WTC11 (cell line): ENCODE measurements around the gene TTN.
A peak's percentile ranks its signal among the peaks of the same experiment; 100 is the strongest.

Experiments used
- AFF4 ChIP-seq: sonication (generic); formaldehyde crosslinking; IDR thresholded peaks from 2 replicates; pipeline ENCODE4 v1.8.1; 2023; ENCODE audit warnings: mild to moderate bottlenecking, missing genetic modification reagents, borderline replicate concordance
- CTCF ChIP-seq: fragments of 200-600 bp; IDR thresholded peaks from 2 replicates; pipeline ENCODE4 v1.8.0; 2022; ENCODE audit warnings: antibody characterized with exemption
- E2F5 ChIP-seq: sonication (generic); formaldehyde crosslinking; IDR thresholded peaks from 2 replicates; pipeline ENCODE4 v1.8.1; 2022; ENCODE audit warnings: mild to moderate bottlenecking, moderate library complexity, missing genetic modification reagents
- ELF4 ChIP-seq: sonication (generic); formaldehyde crosslinking; IDR thresholded peaks from 2 replicates; pipeline ENCODE4 v1.8.1; 2022; ENCODE audit warnings: low read depth, mild to moderate bottlenecking, moderate library complexity, missing genetic modification reagents
- ESRRA ChIP-seq: sonication (generic); formaldehyde crosslinking; IDR thresholded peaks from 2 replicates; pipeline ENCODE4 v1.8.1; 2022; ENCODE audit warnings: mild to moderate bottlenecking, missing genetic modification reagents, borderline replicate concordance
- FOXP1 ChIP-seq: sonication (generic); formaldehyde crosslinking; IDR thresholded peaks from 2 replicates; pipeline ENCODE4 v1.8.0; 2022; ENCODE audit warnings: missing genetic modification reagents, mild to moderate bottlenecking, moderate library complexity, borderline replicate concordance
- HMGXB4 ChIP-seq: sonication (generic); formaldehyde crosslinking; IDR thresholded peaks from 2 replicates; pipeline ENCODE4 v1.8.1; 2023; ENCODE audit warnings: mild to moderate bottlenecking, moderate library complexity, missing genetic modification reagents
- MYBL2 ChIP-seq: sonication (generic); formaldehyde crosslinking; IDR thresholded peaks from 2 replicates; pipeline ENCODE4 v1.8.1; 2023; ENCODE audit warnings: mild to moderate bottlenecking, moderate library complexity, missing genetic modification reagents
- OVOL2 ChIP-seq: fragments of 250-450 bp; sonication (Bioruptor Pico); IDR thresholded peaks from 2 replicates; pipeline ENCODE4 v1.9.0; 2021; ENCODE audit warnings: mild to moderate bottlenecking, borderline replicate concordance
- SP1 ChIP-seq: sonication (generic); formaldehyde crosslinking; conservative IDR thresholded peaks from 2 replicates; pipeline ENCODE4 v1.8.1; 2022; ENCODE audit warnings: missing genetic modification reagents
- TEAD4 ChIP-seq: sonication (generic); formaldehyde crosslinking; IDR thresholded peaks from 2 replicates; pipeline ENCODE4 v1.8.0; 2022; ENCODE audit warnings: mild to moderate bottlenecking, missing genetic modification reagents
- ZNF121 ChIP-seq: sonication (generic); formaldehyde crosslinking; IDR thresholded peaks from 2 replicates; pipeline ENCODE4 v1.8.0; 2023; ENCODE audit warnings: missing genetic modification reagents
- ZNF232 ChIP-seq: sonication (generic); formaldehyde crosslinking; IDR thresholded peaks from 2 replicates; pipeline ENCODE4 v1.8.0; 2022; ENCODE audit warnings: mild to moderate bottlenecking, missing genetic modification reagents

- TF ChIP-seq TEAD4 (CRISPR knock-in tag) (no peak), OVOL2 (CRISPR knock-in tag) (no peak), CTCF (peak; percentile 48), ELF4 (CRISPR knock-in tag) (no peak), HMGXB4 (CRISPR knock-in tag) (no peak), ZNF121 (no peak), MYBL2 (CRISPR knock-in tag) (no peak), ZNF232 (CRISPR knock-in tag) (no peak), AFF4 (no peak), FOXP1 (CRISPR knock-in tag) (no peak), SP1 (CRISPR knock-in tag) (no peak), ESRRA (CRISPR knock-in tag) (no peak), E2F5 (CRISPR knock-in tag) (no peak)
Measured at GRCh38 chr2:178761759-178762371, 45.4 kb downstream of the TTN start.
